Thyroid gland (tissue), 4 donors: ENCODE measurements around the gene GALNT5. TPM values are rescaled to one million over a fixed set of nuclear protein-coding genes. Genes with fewer than 3 reads are reported as not detected.

Experiments used
- DNase-seq, 2 donors: peaks; one replicate each; pipeline ENCODE4 v3.0.0-alpha.2; 2019
- H3K27ac ChIP-seq, 3 donors: fragments of 200-600 bp; sonication (generic); 1 replicate in 2 of 3; 2 replicates in 1 of 3; pipeline ENCODE4 v1.5.1; 2016 to 2019; ENCODE audit warnings: mild to moderate bottlenecking in 1 of 3, moderate library complexity in 1 of 3
- H3K27me3 ChIP-seq: fragments of 200-600 bp; sonication (generic); one replicate; pipeline ENCODE4 v1.5.1; 2019
- H3K36me3 ChIP-seq, 2 donors: fragments of 200-600 bp; sonication (generic); one replicate each; pipeline ENCODE4 v1.5.1; 2016 to 2019
- H3K4me1 ChIP-seq, 2 donors: fragments of 200-600 bp; sonication (generic); one replicate each; pipeline ENCODE4 v1.5.1; 2017 to 2019
- H3K4me3 ChIP-seq, 3 donors: fragments of 200-600 bp; sonication (generic); replicated peaks in 1 of 3; 1 replicate in 2 of 3; 2 replicates in 1 of 3; pipeline ENCODE4 v1.5.1; 2016; ENCODE audit warnings: mild to moderate bottlenecking in 1 of 3
- H3K9me3 ChIP-seq: fragments of 200-600 bp; sonication (generic); one replicate; pipeline ENCODE4 v1.5.1; 2017
- POLR2A ChIP-seq, 2 donors: fragments of 450-650 bp; IDR thresholded peaks; one replicate each; pipeline ENCODE4 v1.6.1; 2017; ENCODE audit warnings: antibody characterized with exemption in 2 of 2, mild to moderate bottlenecking in 2 of 2, moderate library complexity in 1 of 2
- WGBS, 2 donors: methylation state at CpG; one replicate each; pipeline ENCODE4 v1.1.5; 2017; 5-methylcytosine and 5-hydroxymethylcytosine counted together
- intact Hi-C: fragments of 100-400 bp; cut with DNase I; formaldehyde crosslinking; loops from one replicate; pipeline ENCODE4 v1.15.1; 2023
- total RNA-seq, 4 donors: library from RNA; depleted of rRNA; stranded (reverse); fragments of >200 nt; gene quantifications; one replicate each; pipeline ENCODE4 v1.2.3, GENCODE V29; 2016
- TF ChIP-seq, protein P1 (sequence below), 6 experiments: fragments of 200-600 bp in 3 of 6; fragments of 450-650 bp in 3 of 6; sonication (generic) in 3 of 6; IDR thresholded peaks; one replicate each; pipeline ENCODE4 v1.5.1; 2016 to 2019; ENCODE audit warnings: antibody characterized with exemption in 6 of 6, mild to moderate bottlenecking in 2 of 6, inconsistent platforms in 1 of 6, moderate library complexity in 1 of 6

The GALNT5 gene
- total RNA-seq, 4 donors from 2014 or later: 0.13 to 0.49 TPM; not detected in 2

DNA sequence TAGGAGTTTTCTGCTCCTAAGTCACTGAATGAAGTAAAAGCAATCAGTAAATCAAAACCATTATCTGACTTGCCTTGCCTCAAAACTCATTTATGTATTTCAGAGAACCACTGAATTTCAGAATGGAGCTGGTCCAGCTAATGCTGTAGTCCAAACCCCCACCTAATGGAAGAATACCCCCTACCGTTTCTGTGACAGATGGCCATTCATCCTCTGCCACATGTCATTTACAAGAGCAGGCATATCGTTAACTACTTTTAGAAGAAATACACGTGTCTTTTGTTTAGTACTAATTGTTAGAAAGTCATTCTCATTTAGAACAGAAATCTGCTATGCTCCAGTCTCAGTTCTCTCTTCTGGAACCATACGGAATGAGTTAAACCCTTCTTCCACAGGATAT lies 12.8 kb upstream of the GALNT5 start:
- H3K4me1 ChIP-seq: no peaks in the 10 kb centered on the region
- no peak for TF ChIP-seq POLR2A (IDR thresholded peaks at IDR 0.05)
- TF ChIP-seq, protein P1, sequence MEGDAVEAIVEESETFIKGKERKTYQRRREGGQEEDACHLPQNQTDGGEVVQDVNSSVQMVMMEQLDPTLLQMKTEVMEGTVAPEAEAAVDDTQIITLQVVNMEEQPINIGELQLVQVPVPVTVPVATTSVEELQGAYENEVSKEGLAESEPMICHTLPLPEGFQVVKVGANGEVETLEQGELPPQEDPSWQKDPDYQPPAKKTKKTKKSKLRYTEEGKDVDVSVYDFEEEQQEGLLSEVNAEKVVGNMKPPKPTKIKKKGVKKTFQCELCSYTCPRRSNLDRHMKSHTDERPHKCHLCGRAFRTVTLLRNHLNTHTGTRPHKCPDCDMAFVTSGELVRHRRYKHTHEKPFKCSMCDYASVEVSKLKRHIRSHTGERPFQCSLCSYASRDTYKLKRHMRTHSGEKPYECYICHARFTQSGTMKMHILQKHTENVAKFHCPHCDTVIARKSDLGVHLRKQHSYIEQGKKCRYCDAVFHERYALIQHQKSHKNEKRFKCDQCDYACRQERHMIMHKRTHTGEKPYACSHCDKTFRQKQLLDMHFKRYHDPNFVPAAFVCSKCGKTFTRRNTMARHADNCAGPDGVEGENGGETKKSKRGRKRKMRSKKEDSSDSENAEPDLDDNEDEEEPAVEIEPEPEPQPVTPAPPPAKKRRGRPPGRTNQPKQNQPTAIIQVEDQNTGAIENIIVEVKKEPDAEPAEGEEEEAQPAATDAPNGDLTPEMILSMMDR (IDR thresholded peaks at IDR 0.05): no peak
- 62 to 63% methylated on average over 4 of the region's 4 CpGs for WGBS, 2 donors
- H3K9me3 ChIP-seq: no peaks in the 10 kb centered on the region
- H3K27me3 ChIP-seq: no peaks in the 10 kb centered on the region
- H3K27ac ChIP-seq: no peak overlapping the region
- H3K4me3 ChIP-seq: no peak overlapping the region
- DNase-seq: no peak
- no peaks in the 10 kb centered on the region for H3K36me3 ChIP-seq
- intact Hi-C loops: no loop called here

DNA sequence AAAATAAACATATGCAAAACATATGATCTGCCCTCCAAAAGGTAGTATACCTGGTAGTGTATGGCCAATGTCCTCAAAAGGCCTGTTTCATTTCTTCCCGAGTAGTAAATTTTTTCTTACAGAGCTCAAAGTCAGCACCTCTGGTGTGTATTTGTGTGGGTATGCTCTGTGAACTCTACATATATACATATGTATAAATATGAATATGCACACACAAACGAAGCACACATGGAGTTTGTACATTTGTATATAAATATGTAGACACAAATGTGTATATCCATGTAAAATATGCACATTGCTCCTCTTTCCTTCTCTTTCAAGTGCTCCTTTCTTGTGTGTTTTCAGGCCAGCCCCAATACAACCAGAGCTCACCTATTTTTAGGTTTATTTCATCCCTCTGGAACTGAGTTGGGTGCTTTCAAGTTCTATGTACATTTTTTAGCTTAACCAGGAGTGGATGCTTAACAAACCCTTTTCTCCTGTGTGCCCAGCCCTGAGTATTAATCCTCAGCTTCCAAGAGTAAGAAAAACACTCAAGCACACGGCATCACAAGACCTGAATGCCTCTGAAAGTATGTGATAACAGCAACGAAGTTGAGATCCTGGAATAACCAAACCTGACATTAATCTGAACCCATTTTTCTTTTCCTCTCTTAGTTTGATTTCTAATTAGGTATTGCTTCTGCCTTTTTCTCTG lies 12.2 kb upstream of the GALNT5 start:
- TF ChIP-seq, protein P1 (IDR thresholded peaks at IDR 0.05): no peak
- no peak for TF ChIP-seq POLR2A (IDR thresholded peaks at IDR 0.05)
- 59 to 64% methylated on average over 4 of the region's 4 CpGs for WGBS, 2 donors

DNA sequence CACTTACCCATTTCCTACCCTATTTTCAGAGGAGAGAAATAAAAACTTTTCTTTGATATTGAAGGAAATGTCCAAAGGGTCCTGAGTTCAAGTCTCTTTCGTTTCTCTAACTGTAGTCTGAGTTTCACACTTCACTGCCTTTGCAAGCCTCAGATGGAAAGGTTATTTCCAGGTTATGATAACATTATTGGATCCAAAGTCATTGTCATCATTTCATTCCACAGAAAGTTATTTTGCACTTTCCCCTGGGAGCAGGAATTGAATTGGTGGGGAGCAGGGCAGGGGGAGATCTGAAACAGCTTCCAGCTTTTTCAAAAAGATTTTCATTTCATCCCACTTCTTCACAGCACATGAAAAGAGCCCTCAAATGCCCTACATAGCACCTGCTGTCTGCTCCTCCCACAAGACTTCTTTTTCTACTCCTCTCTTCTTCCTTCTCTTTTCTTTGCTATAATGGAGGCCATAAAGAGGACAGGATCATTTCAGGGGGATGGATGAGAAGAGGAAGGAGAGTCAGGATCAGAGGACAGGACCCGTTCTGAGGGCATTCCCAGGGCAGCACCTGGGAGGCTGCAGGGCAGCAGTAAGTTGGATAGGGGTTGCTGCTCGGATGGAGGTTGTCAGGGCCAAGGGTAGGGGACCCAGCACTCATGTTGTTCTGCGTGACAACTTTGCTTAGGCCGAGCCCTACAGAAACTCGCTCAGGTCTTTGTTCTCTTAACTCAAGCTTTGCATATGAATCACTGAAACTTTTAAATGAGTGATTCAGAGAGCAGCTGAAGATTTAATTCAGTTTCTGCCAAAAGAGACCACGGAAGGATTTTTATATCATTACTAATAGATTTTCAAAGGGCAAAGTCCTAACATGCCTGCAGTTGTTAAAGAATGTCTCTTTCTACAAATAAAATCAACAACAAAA lies 11.4 kb upstream of the GALNT5 start:
- Histone ChIP-seq H3K36me3 (no peaks in the 10 kb centered on the region), H3K9me3 (no peaks in the 10 kb centered on the region), H3K4me3 (no peak overlapping the region), H3K27ac (no peak overlapping the region), H3K27me3 (no peaks in the 10 kb centered on the region), H3K4me1 (no peaks in the 10 kb centered on the region)
- WGBS, 2 donors: 54 to 59% methylated on average over 7 of the region's 7 CpGs
- intact Hi-C loops: no loop called here
- TF ChIP-seq, protein P1 (IDR thresholded peaks at IDR 0.05): no peak
- no peak for TF ChIP-seq POLR2A (IDR thresholded peaks at IDR 0.05)
- no peak for DNase-seq

More for the DNA sequence above, 12.2 kb upstream of the GALNT5 start:
- Histone ChIP-seq H3K36me3 (no peaks in the 10 kb centered on the region), H3K27ac (no peak overlapping the region), H3K4me3 (no peak overlapping the region), H3K9me3 (no peaks in the 10 kb centered on the region), H3K4me1 (no peaks in the 10 kb centered on the region), H3K27me3 (no peaks in the 10 kb centered on the region)
- DNase-seq: no peak
- intact Hi-C loops: no loop called here

DNA sequence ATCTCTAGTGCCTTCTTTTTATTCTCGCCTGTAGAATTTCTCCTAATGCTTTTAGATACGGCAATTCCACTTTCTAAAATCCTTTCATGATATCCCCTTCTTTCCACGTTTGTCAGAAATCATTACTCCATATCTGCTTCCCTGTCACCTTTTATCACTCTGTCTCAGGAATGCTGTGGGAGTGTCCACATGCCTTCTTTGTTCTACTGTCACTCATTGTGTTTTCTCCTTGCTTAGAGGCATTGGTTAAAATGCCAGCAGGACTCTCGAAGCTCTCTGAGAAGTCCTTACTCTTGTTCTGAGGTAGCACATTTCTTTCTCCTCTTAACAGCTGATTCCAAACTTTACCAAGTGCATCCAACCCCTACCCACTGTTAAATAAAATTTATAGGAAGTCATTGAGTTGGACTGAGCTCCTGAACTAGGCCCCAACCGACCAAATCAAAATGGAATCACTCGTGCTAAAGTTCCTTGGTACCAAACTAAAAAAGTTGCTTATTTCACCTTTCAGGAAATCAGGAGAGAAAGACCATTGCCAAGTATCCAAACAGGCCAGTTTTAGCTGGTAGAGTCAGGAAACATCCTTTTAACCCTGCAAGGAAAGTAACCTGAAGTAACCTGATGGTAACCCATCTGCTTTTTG lies 10.6 kb upstream of the GALNT5 start:
- Histone ChIP-seq H3K36me3 (no peaks in the 10 kb centered on the region), H3K27me3 (no peaks in the 10 kb centered on the region), H3K9me3 (no peaks in the 10 kb centered on the region), H3K4me3 (no peak overlapping the region), H3K27ac (no peak overlapping the region), H3K4me1 (no peaks in the 10 kb centered on the region)
- WGBS, 2 donors: 73% methylated on average over 6 of the region's 6 CpGs
- no peak for TF ChIP-seq POLR2A (IDR thresholded peaks at IDR 0.05)
- TF ChIP-seq, protein P1 (IDR thresholded peaks at IDR 0.05): no peak
- no peak for DNase-seq
- intact Hi-C loops: no loop called here
